HEK293 (cell line): ENCODE data around the gene CEACAM20.
A peak's percentile ranks its signal among the peaks of the same experiment; 100 is the strongest.

ENCODE experiments used
- SETDB1 ChIP-seq: IDR thresholded peaks from one replicate; pipeline ENCODE4 v1.6.1; 2017; ENCODE audit warnings: mild to moderate bottlenecking, low read length, moderate library complexity, mixed read lengths; ENCODE audit not compliant: insufficient read length
- YY1 ChIP-seq: fragments of 450-650 bp; formaldehyde crosslinking; IDR thresholded peaks from 2 replicates; pipeline ENCODE4 v1.5.1; 2018; ENCODE audit warnings: missing biosample characterization, missing genetic modification characterization
- ZBTB20 ChIP-seq: fragments of 450-650 bp; formaldehyde crosslinking; IDR thresholded peaks from 2 replicates; pipeline ENCODE4 v1.5.1; 2016; ENCODE audit warnings: missing biosample characterization, missing genetic modification characterization
- ZNF184 ChIP-seq: fragments of 450-650 bp; IDR thresholded peaks from 2 replicates; pipeline ENCODE4 v1.5.1; 2018; ENCODE audit warnings: missing biosample characterization, mild to moderate bottlenecking, missing genetic modification characterization
- ZNF514 ChIP-seq: fragments of 450-650 bp; formaldehyde crosslinking; IDR thresholded peaks from 2 replicates; pipeline ENCODE4 v1.5.1; 2016; ENCODE audit warnings: missing biosample characterization, missing genetic modification characterization
- ZNF580 ChIP-seq: fragments of 450-650 bp; formaldehyde crosslinking; IDR thresholded peaks from 2 replicates; pipeline ENCODE4 v1.5.1; 2016; ENCODE audit warnings: missing biosample characterization, missing genetic modification characterization
- ZNF701 ChIP-seq: fragments of 450-650 bp; formaldehyde crosslinking; IDR thresholded peaks from 2 replicates; pipeline ENCODE4 v1.5.1; 2016; ENCODE audit warnings: missing biosample characterization, missing genetic modification characterization
- ZSCAN23 ChIP-seq: fragments of 450-650 bp; formaldehyde crosslinking; IDR thresholded peaks from 2 replicates; pipeline ENCODE4 v1.5.1; 2016; ENCODE audit warnings: missing biosample characterization, missing genetic modification characterization
- TF ChIP-seq, protein P1 (sequence below): fragments of 450-650 bp; formaldehyde crosslinking; IDR thresholded peaks from 2 replicates; pipeline ENCODE4 v1.5.1; 2016; ENCODE audit warnings: missing biosample characterization, missing genetic modification characterization
- TF ChIP-seq, protein P2 (sequence below): fragments of 450-650 bp; formaldehyde crosslinking; IDR thresholded peaks from 2 replicates; pipeline ENCODE4 v1.5.1; 2016; ENCODE audit warnings: missing biosample characterization, missing genetic modification characterization
- TF ChIP-seq, protein P3 (sequence below): fragments of 450-650 bp; formaldehyde crosslinking; IDR thresholded peaks from 2 replicates; pipeline ENCODE4 v1.5.1; 2016; ENCODE audit warnings: missing biosample characterization, missing genetic modification characterization, low read depth

- TF ChIP-seq ZNF701 (tag by site-specific recombination) (no peak), ZBTB20 (tag by site-specific recombination) (no peak), ZNF184 (tag by site-specific recombination) (no peak), ZSCAN23 (no peak), SETDB1 (no peak), YY1 (tag by site-specific recombination) (no peak), ZNF514 (no peak), ZNF580 (tag by site-specific recombination) (0 out of 2 replicates have a peak, but pooled peaks have one; percentile 47)
- TF ChIP-seq, protein P1, sequence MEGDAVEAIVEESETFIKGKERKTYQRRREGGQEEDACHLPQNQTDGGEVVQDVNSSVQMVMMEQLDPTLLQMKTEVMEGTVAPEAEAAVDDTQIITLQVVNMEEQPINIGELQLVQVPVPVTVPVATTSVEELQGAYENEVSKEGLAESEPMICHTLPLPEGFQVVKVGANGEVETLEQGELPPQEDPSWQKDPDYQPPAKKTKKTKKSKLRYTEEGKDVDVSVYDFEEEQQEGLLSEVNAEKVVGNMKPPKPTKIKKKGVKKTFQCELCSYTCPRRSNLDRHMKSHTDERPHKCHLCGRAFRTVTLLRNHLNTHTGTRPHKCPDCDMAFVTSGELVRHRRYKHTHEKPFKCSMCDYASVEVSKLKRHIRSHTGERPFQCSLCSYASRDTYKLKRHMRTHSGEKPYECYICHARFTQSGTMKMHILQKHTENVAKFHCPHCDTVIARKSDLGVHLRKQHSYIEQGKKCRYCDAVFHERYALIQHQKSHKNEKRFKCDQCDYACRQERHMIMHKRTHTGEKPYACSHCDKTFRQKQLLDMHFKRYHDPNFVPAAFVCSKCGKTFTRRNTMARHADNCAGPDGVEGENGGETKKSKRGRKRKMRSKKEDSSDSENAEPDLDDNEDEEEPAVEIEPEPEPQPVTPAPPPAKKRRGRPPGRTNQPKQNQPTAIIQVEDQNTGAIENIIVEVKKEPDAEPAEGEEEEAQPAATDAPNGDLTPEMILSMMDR (tag by site-specific recombination): no peak
- TF ChIP-seq, protein P2, sequence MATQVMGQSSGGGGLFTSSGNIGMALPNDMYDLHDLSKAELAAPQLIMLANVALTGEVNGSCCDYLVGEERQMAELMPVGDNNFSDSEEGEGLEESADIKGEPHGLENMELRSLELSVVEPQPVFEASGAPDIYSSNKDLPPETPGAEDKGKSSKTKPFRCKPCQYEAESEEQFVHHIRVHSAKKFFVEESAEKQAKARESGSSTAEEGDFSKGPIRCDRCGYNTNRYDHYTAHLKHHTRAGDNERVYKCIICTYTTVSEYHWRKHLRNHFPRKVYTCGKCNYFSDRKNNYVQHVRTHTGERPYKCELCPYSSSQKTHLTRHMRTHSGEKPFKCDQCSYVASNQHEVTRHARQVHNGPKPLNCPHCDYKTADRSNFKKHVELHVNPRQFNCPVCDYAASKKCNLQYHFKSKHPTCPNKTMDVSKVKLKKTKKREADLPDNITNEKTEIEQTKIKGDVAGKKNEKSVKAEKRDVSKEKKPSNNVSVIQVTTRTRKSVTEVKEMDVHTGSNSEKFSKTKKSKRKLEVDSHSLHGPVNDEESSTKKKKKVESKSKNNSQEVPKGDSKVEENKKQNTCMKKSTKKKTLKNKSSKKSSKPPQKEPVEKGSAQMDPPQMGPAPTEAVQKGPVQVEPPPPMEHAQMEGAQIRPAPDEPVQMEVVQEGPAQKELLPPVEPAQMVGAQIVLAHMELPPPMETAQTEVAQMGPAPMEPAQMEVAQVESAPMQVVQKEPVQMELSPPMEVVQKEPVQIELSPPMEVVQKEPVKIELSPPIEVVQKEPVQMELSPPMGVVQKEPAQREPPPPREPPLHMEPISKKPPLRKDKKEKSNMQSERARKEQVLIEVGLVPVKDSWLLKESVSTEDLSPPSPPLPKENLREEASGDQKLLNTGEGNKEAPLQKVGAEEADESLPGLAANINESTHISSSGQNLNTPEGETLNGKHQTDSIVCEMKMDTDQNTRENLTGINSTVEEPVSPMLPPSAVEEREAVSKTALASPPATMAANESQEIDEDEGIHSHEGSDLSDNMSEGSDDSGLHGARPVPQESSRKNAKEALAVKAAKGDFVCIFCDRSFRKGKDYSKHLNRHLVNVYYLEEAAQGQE: peak; percentile 68; the same call in 1 of the 2 replicates
- TF ChIP-seq, protein P3, sequence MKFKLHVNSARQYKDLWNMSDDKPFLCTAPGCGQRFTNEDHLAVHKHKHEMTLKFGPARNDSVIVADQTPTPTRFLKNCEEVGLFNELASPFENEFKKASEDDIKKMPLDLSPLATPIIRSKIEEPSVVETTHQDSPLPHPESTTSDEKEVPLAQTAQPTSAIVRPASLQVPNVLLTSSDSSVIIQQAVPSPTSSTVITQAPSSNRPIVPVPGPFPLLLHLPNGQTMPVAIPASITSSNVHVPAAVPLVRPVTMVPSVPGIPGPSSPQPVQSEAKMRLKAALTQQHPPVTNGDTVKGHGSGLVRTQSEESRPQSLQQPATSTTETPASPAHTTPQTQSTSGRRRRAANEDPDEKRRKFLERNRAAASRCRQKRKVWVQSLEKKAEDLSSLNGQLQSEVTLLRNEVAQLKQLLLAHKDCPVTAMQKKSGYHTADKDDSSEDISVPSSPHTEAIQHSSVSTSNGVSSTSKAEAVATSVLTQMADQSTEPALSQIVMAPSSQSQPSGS: no peak
These were observed 22.4 kb upstream of the CEACAM20 start for GRCh38 chr19:44551850-44552249.
